Erythroblast (primary cell): ENCODE data around the gene INTS11.

Source experiments
- GATA1 ChIP-seq: IDR thresholded peaks from 2 replicates; pipeline ENCODE4 v1.6.1; 2011; ENCODE audit warnings: low read depth, mild to moderate bottlenecking, control low read depth, low read length, moderate library complexity
- POLR2A ChIP-seq: IDR thresholded peaks from 2 replicates; pipeline ENCODE4 v1.6.1; 2011; ENCODE audit warnings: mild to moderate bottlenecking, low read length

DNA sequence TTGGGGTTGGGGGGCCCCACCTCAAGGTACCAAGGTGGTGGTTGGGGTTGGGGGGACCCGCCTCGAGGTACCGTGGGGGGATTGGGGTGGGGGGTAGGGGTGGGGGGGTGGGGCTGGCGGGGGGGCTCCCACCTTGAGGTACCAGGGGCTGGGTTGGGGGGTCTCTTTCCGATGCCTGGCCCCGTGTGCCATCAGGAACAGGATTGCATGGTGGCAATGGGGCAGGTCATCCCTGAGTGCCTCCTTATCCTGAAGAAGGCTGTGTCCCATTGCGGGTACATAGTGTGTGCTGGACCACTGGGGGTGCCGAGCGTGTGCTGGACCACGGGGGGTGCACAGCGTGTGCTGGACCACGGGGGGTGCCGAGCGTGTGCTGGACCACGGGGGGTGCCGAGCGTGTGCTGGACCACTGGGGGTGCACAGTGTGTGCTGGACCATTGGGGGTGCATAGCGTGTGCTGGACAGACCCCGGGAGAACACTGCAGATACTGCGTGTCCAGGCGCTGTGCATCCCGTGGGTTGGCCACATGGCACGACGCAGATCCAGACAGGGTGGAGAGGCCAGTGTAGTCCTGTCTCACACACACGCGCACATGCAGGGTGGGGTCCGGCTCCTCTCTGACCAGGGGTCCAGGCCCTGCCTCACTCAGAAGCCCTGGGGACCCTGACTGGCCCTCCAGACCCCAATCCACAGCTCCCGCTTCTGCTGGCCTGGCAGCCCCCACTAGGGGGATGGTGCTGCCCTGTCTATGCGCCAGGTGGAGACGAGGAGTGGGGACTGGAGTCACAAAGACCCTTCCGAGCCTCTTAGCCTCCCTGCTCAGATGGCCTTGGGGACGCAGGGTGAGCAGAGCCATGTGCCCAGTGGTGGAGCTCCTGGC lies 40.0 kb downstream of the INTS11 start:
- no peak for TF ChIP-seq POLR2A
- TF ChIP-seq GATA1 = no peak
